Subcutaneous abdominal adipose tissue (tissue), 5 donors: ENCODE measurements around the gene PLA2G2F.

ENCODE experiments used
- H3K27ac ChIP-seq: one replicate; pipeline ENCODE4 v1.7.0; 2013; ENCODE audit warnings: low read depth, mild to moderate bottlenecking, inconsistent platforms, low read length, moderate library complexity
- H3K27me3 ChIP-seq, 5 donors: one replicate each; pipeline ENCODE4 v1.7.0; 2013; ENCODE audit warnings: low read length in 5 of 5, inconsistent platforms in 1 of 5; ENCODE audit not compliant: control insufficient read depth in 5 of 5, insufficient read depth in 4 of 5
- H3K36me3 ChIP-seq, 5 donors: one replicate each; pipeline ENCODE4 v1.7.0; 2013; ENCODE audit warnings: low read length in 5 of 5; ENCODE audit not compliant: control insufficient read depth in 5 of 5, insufficient read depth in 5 of 5
- H3K4me1 ChIP-seq, 5 donors: one replicate each; pipeline ENCODE4 v1.7.0; 2013; ENCODE audit warnings: low read length in 5 of 5, mild to moderate bottlenecking in 3 of 5, moderate library complexity in 1 of 5; ENCODE audit not compliant: control insufficient read depth in 5 of 5, insufficient read depth in 5 of 5
- H3K4me3 ChIP-seq, 5 donors: one replicate each; pipeline ENCODE4 v1.7.0; 2013; ENCODE audit warnings: low read length in 5 of 5, low read depth in 1 of 5
- H3K9ac ChIP-seq, 5 donors: one replicate each; pipeline ENCODE4 v1.7.0; 2013; ENCODE audit warnings: low read length in 5 of 5, mild to moderate bottlenecking in 4 of 5, moderate library complexity in 3 of 5
- H3K9me3 ChIP-seq, 5 donors: one replicate each; pipeline ENCODE4 v1.7.0; 2013; ENCODE audit warnings: low read length in 5 of 5; ENCODE audit not compliant: control insufficient read depth in 5 of 5
- donor health status: healthy.
- donor health status: healthy.
- donor health status: healthy.
- donor health status: healthy.
- donor health status: healthy.

PLA2G2F gene, protein sequence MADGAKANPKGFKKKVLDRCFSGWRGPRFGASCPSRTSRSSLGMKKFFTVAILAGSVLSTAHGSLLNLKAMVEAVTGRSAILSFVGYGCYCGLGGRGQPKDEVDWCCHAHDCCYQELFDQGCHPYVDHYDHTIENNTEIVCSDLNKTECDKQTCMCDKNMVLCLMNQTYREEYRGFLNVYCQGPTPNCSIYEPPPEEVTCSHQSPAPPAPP

DNA sequence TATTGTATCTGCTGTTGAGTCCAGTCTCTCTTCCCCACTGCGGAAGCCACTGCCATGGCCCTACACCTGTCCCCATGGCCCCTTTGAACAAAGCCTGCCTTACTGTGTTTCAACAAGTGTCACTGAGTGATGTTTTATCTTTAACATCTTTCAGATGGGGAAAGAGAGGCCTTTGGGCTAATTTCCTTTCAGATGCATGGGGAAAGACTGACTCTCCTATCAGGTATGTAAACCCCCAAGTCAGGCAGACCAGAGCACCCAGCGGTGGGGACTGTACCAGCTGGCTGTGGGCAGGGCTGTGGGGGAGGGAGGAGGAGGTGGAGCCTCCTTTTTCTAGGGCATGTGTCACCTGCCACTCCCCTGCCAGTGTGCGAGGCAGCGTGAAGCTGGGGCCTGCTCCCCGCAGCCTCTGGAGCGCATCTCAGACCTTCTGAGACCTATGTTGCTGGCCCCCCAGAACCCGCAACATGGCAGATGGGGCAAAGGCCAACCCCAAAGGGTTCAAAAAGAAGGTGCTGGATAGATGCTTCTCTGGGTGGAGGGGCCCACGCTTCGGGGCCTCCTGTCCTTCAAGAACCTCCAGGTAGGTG lies at the start of gene PLA2G2F:
PLA2G2F (plus strand) TSS at position 363 of the 590 bp plus-strand sequence; CDS start at position 468, 105 bp downstream.
- Histone ChIP-seq H3K36me3 (no peaks in the 10 kb centered on the region), H3K27me3 (peaks cover 0 to 12% (median 5%) of the 10 kb centered on the region in 5 donors), H3K9ac (no peak within 1 kb of the TSS), H3K4me3 (no peak within 1 kb of the TSS), H3K4me1 (no peaks in the 10 kb centered on the region), H3K27ac (no peak within 1 kb of the TSS), H3K9me3 (no peaks in the 10 kb centered on the region)

DNA sequence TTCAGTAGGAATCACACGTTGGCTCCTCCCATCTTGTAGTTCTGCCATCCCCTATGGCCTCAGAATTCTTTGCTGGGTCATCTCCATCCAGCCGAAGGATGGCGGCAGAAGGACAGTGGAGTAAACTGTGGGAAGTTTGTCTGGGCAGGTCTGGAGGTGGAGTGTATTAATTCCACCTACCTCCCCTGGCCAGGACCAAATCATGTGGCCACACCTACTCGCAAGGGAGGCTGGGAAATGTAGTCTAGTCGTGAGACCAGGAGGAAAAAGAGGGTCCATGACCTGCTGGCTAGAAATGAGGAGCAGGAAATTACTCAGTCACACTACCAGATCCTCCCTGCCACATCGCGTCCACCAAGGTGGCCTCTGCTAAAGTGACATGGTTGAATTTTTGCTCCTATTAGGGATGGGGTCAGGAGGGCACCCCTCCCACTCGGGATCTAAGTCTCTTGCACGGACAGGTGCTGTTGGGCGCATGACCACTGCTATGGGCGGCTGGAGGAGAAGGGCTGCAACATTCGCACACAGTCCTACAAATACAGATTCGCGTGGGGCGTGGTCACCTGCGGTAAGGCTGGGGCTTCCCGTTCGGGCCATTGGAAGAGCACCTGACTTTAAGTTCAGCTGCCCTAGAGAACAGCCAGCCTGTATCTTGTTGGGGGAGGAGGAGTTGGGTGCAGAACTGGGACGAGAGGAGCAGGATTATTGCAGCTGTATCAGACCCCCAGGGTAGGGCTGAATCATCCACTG lies 49.6 kb upstream of the PLA2G2F start:
- no peaks in the 10 kb centered on the region for H3K27me3 ChIP-seq
- H3K9me3 ChIP-seq, result no peaks in the 10 kb centered on the region
- H3K9ac ChIP-seq, result no peak overlapping the region
- H3K4me1 ChIP-seq, result peaks cover 6 to 16% (median 15%) of the 10 kb centered on the region in 5 donors
- H3K36me3 ChIP-seq, result no peaks in the 10 kb centered on the region
- H3K4me3 ChIP-seq, result no peak overlapping the region
- H3K27ac ChIP-seq, result no peak overlapping the region

DNA sequence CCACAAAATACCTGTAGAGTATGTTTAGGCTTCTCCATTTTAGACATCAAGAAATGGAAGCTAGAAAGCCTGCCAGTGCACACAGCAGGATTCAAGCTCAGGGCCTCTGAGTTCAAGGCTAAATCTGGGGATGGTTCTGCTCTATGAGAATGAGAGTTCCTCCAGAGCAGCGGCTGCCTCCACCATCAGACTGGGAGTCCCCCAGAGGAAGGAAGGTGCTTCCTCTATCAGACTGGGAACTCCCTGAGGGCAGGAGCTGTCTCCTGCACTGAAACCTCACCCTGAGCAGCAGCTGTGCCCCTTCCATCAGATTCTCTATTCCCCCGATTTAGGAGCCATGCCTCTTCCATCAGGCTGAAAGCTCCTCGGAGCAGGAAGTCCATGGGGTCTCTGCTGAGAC lies 49.0 kb upstream of the PLA2G2F start:
- Histone ChIP-seq H3K4me1 (peaks cover 6 to 22% (median 17%) of the 10 kb centered on the region in 5 donors), H3K36me3 (no peaks in the 10 kb centered on the region), H3K27me3 (no peaks in the 10 kb centered on the region), H3K9me3 (no peaks in the 10 kb centered on the region), H3K9ac (no peak overlapping the region), H3K27ac (no peak overlapping the region), H3K4me3 (no peak overlapping the region)

DNA sequence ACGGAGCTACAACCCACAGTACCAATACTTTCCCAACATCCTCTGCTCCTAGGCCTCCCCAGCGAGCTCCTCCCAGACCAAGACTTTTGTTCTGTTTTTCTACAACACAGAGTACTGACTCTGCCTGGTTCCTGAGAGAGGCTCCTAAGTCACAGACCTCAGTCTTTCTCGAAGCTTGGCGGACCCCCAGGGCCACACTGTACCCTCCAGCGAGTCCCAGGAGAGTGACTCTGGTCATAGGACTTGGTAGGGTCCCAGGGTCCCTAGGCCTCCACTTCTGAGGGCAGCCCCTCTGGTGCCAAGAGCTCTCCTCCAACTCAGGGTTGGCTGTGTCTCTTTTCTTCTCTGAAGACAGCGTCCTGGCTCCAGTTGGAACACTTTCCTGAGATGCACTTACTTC lies 48.5 kb upstream of the PLA2G2F start:
- H3K27ac ChIP-seq, result no peak overlapping the region
- H3K4me3 ChIP-seq, result no peak overlapping the region
- no peaks in the 10 kb centered on the region for H3K9me3 ChIP-seq
- H3K36me3 ChIP-seq, result no peaks in the 10 kb centered on the region
- H3K9ac ChIP-seq, result no peak overlapping the region
- H3K27me3 ChIP-seq, result no peaks in the 10 kb centered on the region
- H3K4me1 ChIP-seq, result peaks cover 6 to 26% (median 19%) of the 10 kb centered on the region in 5 donors

DNA sequence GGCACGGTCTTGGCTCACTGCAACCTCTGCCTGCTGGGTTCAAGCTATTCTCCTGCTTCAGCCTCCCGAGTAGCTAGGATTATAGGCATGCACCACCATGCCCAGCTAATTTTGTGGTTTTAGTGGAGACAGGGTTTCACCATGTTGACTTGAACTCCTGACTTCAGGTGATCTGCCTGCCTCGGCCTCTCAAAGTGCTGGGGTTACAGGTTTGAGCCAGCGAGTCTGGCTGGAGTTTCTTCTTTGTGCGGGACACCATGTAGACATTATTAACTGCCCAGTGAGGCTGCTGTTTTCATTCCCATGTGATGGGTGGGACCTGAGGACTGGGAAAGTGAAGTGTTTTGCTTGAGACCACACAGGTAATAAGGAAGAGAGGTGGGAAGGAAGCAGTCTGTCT lies 45.8 kb upstream of the PLA2G2F start:
- peaks cover 6 to 35% (median 25%) of the 10 kb centered on the region in 5 donors for H3K4me1 ChIP-seq
- H3K27me3 ChIP-seq, result no peaks in the 10 kb centered on the region
- no peak overlapping the region for H3K9ac ChIP-seq
- H3K27ac ChIP-seq, result no peak overlapping the region
- peaks cover 0 to 8% (median 5%) of the 10 kb centered on the region in 5 donors for H3K9me3 ChIP-seq
- H3K4me3 ChIP-seq, result no peak overlapping the region
- H3K36me3 ChIP-seq, result no peaks in the 10 kb centered on the region

DNA sequence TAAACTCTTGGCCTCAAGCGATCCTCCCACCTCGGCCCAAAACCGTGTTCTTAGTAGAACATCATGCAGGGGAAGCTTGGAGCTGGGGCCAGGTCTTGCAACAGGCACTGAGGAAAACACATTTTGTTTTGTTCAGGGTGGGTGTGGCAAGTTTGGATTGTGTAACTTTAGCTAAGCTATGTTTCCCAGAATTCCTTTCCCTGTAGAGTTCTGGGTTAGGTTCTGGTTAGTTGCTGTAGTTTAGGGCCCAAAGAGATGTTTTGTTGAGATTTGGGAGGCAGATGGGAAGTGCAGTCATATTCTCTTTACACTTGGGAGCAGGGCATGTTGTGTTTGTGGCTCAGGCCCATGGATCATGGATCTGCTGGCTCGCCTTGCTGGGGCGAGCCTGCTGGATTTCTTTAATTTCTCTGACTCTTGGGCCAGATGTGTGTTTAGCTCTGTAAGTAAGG lies 45.2 kb upstream of the PLA2G2F start:
- no peaks in the 10 kb centered on the region for H3K36me3 ChIP-seq
- H3K4me3 ChIP-seq, result no peak overlapping the region
- H3K27me3 ChIP-seq, result no peaks in the 10 kb centered on the region
- H3K27ac ChIP-seq, result peak overlapping the region; percentile 63
- peaks cover 6 to 35% (median 25%) of the 10 kb centered on the region in 5 donors for H3K4me1 ChIP-seq
- peak overlapping the region in 1 of 5 donors; percentile 8 for H3K9ac ChIP-seq
- H3K9me3 ChIP-seq, result peaks cover 0 to 8% (median 5%) of the 10 kb centered on the region in 5 donors

DNA sequence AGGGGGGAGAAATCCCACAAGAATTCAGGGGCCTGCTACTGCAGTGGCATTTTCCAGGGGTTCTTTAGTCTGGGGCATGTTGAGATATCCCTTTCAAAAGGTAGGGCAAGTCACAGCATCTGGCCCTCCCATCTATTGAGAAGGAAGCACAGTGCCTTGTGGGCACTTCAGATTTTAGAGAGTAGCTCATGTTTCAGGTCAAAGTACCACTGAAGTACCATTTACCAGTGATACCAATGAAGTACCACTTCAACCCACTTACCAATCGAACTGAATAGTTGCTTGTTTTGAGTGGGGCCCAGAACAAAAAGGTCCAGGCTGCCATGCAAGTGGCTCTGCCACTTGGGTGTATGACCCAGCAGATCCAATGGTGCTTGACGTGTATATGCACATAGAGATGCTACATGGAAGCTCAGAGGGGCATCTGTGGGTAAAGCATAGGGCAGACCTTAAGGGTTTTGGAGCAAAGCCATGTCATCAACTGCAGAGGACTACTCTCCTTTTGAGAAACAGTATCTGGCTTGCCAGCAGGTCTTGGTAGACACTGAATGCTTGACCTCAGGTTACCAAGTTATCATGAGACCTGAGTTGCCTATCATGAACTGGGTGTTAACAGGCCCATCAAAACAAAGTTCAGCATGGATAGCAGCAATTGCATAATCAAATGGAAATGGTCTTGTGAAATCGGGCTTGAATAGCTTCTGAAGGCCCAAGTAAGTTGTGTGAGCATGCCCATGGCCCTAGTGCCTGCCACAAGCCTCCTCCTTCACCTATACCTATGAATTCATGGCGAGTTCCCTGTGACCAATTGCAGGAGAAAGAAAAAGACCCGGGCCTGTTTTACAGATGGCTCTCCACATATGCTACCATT lies 43.3 kb upstream of the PLA2G2F start:
- Histone ChIP-seq H3K9ac (no peak overlapping the region), H3K9me3 (peaks cover 0 to 8% (median 5%) of the 10 kb centered on the region in 5 donors), H3K27me3 (peaks cover 0 to 6% (median 0%) of the 10 kb centered on the region in 5 donors), H3K4me3 (no peak overlapping the region), H3K4me1 (peaks cover 6 to 33% (median 25%) of the 10 kb centered on the region in 5 donors), H3K27ac (no peak overlapping the region), H3K36me3 (no peaks in the 10 kb centered on the region)

DNA sequence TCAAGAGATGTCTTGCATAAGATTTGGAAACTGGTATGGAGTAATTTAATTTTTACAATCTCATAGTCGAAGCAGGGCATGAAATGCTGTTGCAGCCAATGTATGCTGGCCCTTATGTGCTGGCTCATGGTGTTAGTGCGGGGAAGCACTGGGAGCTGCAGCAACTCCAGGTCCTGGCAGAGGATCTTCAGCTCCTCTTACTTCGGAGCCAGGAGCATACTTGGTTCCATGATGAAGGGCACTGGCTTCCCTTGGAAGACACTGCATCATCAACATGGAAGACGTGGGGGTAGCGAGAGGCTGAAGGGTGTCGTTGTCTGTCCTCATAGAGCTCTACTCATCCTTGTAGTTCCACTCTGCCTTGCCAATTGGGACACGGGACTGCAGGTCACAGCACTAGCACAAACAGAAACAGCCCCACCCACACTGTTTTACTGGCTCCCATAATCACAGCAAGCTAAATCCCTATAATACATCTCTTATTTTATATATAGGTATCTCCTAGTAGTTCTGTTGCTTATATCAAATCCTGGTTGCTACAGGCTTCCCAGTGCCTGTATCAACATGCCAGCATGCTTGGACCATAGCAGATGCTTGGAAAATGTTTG lies 42.2 kb upstream of the PLA2G2F start:
- Histone ChIP-seq H3K27ac (no peak overlapping the region), H3K4me1 (peaks cover 6 to 32% (median 25%) of the 10 kb centered on the region in 5 donors), H3K9ac (no peak overlapping the region), H3K4me3 (no peak overlapping the region), H3K9me3 (peaks cover 0 to 8% (median 5%) of the 10 kb centered on the region in 5 donors), H3K36me3 (no peaks in the 10 kb centered on the region), H3K27me3 (peaks cover 0 to 6% (median 0%) of the 10 kb centered on the region in 5 donors)

DNA sequence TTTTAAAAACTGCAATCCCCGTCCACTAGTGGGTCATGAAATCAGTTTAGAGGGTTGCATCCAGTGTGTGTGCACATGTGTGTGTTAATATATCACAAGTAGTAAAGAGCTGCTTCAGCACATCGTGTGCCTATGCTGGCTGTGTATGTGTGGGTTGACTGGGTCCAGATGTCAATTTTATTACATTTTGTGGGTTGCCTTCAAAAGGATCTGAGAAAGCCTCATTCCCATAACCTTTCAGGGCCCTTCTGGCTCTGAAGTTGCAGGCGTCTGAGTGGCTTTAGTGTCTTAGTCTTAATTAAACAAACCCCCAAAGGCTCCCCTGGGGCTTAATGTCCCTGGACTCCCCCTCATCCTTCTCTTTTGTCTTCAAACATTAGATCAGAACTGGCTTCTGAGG lies 39.6 kb upstream of the PLA2G2F start:
- Histone ChIP-seq H3K9ac (no peak overlapping the region), H3K27ac (no peak overlapping the region), H3K36me3 (no peaks in the 10 kb centered on the region)

More for the DNA sequence above, 39.6 kb upstream of the PLA2G2F start:
- peaks cover 0 to 8% (median 5%) of the 10 kb centered on the region in 5 donors for H3K9me3 ChIP-seq
- H3K27me3 ChIP-seq, result peaks cover 0 to 6% (median 0%) of the 10 kb centered on the region in 5 donors
- no peak overlapping the region for H3K4me3 ChIP-seq
- H3K4me1 ChIP-seq, result peaks cover 0 to 19% (median 14%) of the 10 kb centered on the region in 5 donors
